Liver (tissue), 9 donors: ENCODE data around the gene COL21A1. TPM values are rescaled to one million over a fixed set of nuclear protein-coding genes. Genes with fewer than 3 reads are reported as not detected.

Experiments
- DNase-seq: peaks from one replicate; pipeline ENCODE4 v3.0.0-alpha.2; 2017; ENCODE audit warnings: low spot score
- H3K27ac ChIP-seq, 2 donors: one replicate each; pipeline ENCODE4 v1.7.0; 2013; ENCODE audit warnings: inconsistent platforms in 2 of 2, low read length in 2 of 2, control low read depth in 1 of 2, low read depth in 1 of 2, mild to moderate bottlenecking in 1 of 2
- H3K27me3 ChIP-seq, 4 donors: one replicate each; pipeline versions ENCODE4 v1.6.1 to v1.7.0; 2013; ENCODE audit warnings: low read length in 3 of 4, inconsistent platforms in 1 of 4, mild to moderate bottlenecking in 1 of 4, moderate library complexity in 1 of 4; ENCODE audit not compliant: control insufficient read depth in 4 of 4, insufficient read depth in 4 of 4
- H3K36me3 ChIP-seq, 4 donors: one replicate each; pipeline versions ENCODE4 v1.6.1 to v1.7.0; 2013; ENCODE audit warnings: low read length in 3 of 4, mild to moderate bottlenecking in 3 of 4, low read depth in 1 of 4, moderate library complexity in 1 of 4; ENCODE audit not compliant: control insufficient read depth in 4 of 4, insufficient read depth in 3 of 4
- H3K4me1 ChIP-seq, 4 donors: one replicate each; pipeline versions ENCODE4 v1.6.1 to v1.7.0; 2013; ENCODE audit warnings: low read length in 3 of 4, mild to moderate bottlenecking in 3 of 4, moderate library complexity in 1 of 4; ENCODE audit not compliant: control insufficient read depth in 4 of 4, insufficient read depth in 4 of 4
- H3K4me3 ChIP-seq, 3 donors: one replicate each; pipeline versions ENCODE4 v1.6.1 to v1.7.0; 2013; ENCODE audit warnings: low read length in 3 of 3, control low read depth in 1 of 3, low read depth in 1 of 3, mild to moderate bottlenecking in 1 of 3
- H3K9ac ChIP-seq, 2 donors: one replicate each; pipeline ENCODE4 v1.7.0; 2013; ENCODE audit warnings: low read length in 2 of 2, mild to moderate bottlenecking in 2 of 2, moderate library complexity in 2 of 2, control low read depth in 1 of 2, low read depth in 1 of 2
- H3K9me3 ChIP-seq, 4 donors: one replicate each; pipeline versions ENCODE4 v1.6.1 to v1.7.0; 2013; ENCODE audit warnings: low read length in 3 of 4; ENCODE audit not compliant: control insufficient read depth in 4 of 4
- EGR1 ChIP-seq, 2 donors: IDR thresholded peaks; 2 replicates each; pipeline ENCODE4 v1.6.1; 2016 to 2018; ENCODE audit warnings: antibody characterized with exemption in 2 of 2, low read depth in 2 of 2
- FOXA1 ChIP-seq: IDR thresholded peaks from 2 replicates; pipeline ENCODE4 v1.6.1; 2016; ENCODE audit warnings: antibody characterized with exemption
- FOXA2 ChIP-seq: IDR thresholded peaks from 2 replicates; pipeline ENCODE4 v1.6.1; 2016; ENCODE audit warnings: antibody characterized with exemption
- GABPA ChIP-seq, 2 donors: IDR thresholded peaks in 1 of 2; conservative IDR thresholded peaks in 1 of 2; 2 replicates each; pipeline ENCODE4 v1.6.1; 2016; ENCODE audit warnings: antibody characterized with exemption in 2 of 2, mild to moderate bottlenecking in 1 of 2, moderate library complexity in 1 of 2
- HNF4A ChIP-seq, 2 donors: conservative IDR thresholded peaks; 2 replicates each; pipeline ENCODE4 v1.6.1; 2016; ENCODE audit warnings: antibody characterized with exemption in 2 of 2, mild to moderate bottlenecking in 2 of 2
- HNF4G ChIP-seq: IDR thresholded peaks from 2 replicates; pipeline ENCODE4 v1.6.1; 2016; ENCODE audit warnings: antibody characterized with exemption
- JUND ChIP-seq, 2 donors: IDR thresholded peaks; 2 replicates each; pipeline ENCODE4 v1.6.1; 2016; ENCODE audit warnings: antibody characterized with exemption in 2 of 2
- RAD21 ChIP-seq, 2 donors: IDR thresholded peaks; 2 replicates each; pipeline ENCODE4 v1.6.1; 2016; ENCODE audit warnings: antibody characterized with exemption in 2 of 2, mild to moderate bottlenecking in 2 of 2
- RXRA ChIP-seq, 2 donors: IDR thresholded peaks; 2 replicates each; pipeline ENCODE4 v1.6.1; 2017 to 2018; ENCODE audit warnings: antibody characterized with exemption in 2 of 2, mild to moderate bottlenecking in 1 of 2
- SP1 ChIP-seq: IDR thresholded peaks from 2 replicates; pipeline ENCODE4 v1.6.1; 2018; ENCODE audit warnings: antibody characterized with exemption, mild to moderate bottlenecking
- TAF1 ChIP-seq: conservative IDR thresholded peaks from 2 replicates; pipeline ENCODE4 v1.6.1; 2016; ENCODE audit warnings: antibody characterized with exemption, mild to moderate bottlenecking
- YY1 ChIP-seq: IDR thresholded peaks from 2 replicates; pipeline ENCODE4 v1.6.1; 2016; ENCODE audit warnings: antibody characterized with exemption, mild to moderate bottlenecking
- WGBS: extraction: QIAGEN DNeasy Blood & Tissue Kit; methylation state at CpG from one replicate; pipeline ENCODE4 v1.1.7; 2013; 5-methylcytosine and 5-hydroxymethylcytosine counted together
- polyA plus RNA-seq, 2 donors: library from polyadenylated mRNA; stranded (reverse) in 1 of 2; unstranded in 1 of 2; fragments of 200-250 nt in 1 of 2; fragments of >200 nt in 1 of 2; fragmentation: Nextera tagmentation in 1 of 2; extraction: Ambion mirVana in 1 of 2; gene quantifications; one replicate each; pipeline versions ENCODE4 v1.2.1 to v1.2.3, GENCODE V29; 2013 to 2015
- total RNA-seq, 2 donors: library from RNA; depleted of rRNA; stranded (reverse); fragments of >200 nt; gene quantifications; one replicate each; pipeline ENCODE4 v1.2.3, GENCODE V29; 2014
- TF ChIP-seq, protein P1 (sequence below): IDR thresholded peaks from 2 replicates; pipeline ENCODE4 v1.6.1; 2016; ENCODE audit warnings: antibody characterized with exemption
- TF ChIP-seq, protein P2 (sequence below): IDR thresholded peaks from 2 replicates; pipeline ENCODE4 v1.6.1; 2016; ENCODE audit warnings: antibody characterized with exemption
- TF ChIP-seq, protein P3 (sequence below): fragments of 150-350 bp; IDR thresholded peaks from 2 replicates; pipeline ENCODE4 v1.5.1; 2017; ENCODE audit warnings: improper control_type of control experiment, low read depth, low read length; ENCODE audit not compliant: missing input control
- TF ChIP-seq, protein P4 (sequence below): IDR thresholded peaks from 2 replicates; pipeline ENCODE4 v1.6.1; 2016; ENCODE audit warnings: antibody characterized with exemption, mild to moderate bottlenecking
- TF ChIP-seq, protein P5 (sequence below): IDR thresholded peaks from 2 replicates; pipeline ENCODE4 v1.6.1; 2016; ENCODE audit warnings: antibody characterized with exemption
- donor health status: healthy.
- donor health status: healthy.
- donor health status: healthy.
- donor health status: healthy.
- donor health status: healthy.

COL21A1 gene
- total and polyA plus RNA-seq, 4 donors, result 0.48 to 1.3 (median 0.52) TPM

DNA sequence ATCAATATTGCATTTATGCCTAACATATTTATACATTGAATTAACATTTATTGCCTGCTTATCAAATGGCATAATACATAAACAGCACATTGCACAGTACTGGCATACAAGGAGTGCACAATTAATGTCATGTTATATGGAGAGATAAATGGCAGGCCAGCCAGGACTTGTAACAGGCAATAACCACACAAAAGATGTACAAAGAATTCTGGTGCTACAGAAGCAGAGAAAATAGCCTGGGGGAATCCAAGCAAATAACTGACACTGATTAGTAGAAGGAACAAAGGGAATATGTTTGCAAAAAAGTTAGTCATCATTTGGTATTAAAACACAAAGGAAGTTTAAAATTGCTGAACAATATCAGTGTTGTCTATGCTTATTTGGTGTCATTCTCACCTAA lies 27.3 kb downstream of the COL21A1 start (continued):
- TF ChIP-seq, protein P1, sequence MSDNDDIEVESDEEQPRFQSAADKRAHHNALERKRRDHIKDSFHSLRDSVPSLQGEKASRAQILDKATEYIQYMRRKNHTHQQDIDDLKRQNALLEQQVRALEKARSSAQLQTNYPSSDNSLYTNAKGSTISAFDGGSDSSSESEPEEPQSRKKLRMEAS, result no peak
- TF ChIP-seq, protein P2, sequence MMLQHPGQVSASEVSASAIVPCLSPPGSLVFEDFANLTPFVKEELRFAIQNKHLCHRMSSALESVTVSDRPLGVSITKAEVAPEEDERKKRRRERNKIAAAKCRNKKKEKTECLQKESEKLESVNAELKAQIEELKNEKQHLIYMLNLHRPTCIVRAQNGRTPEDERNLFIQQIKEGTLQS, result no peak
- TF ChIP-seq YY1 (no peak), GABPA (IDR thresholded peaks at IDR 0.05 in 1 of 2, conservative IDR thresholded peaks at IDR 0.05 in 1 of 2) (no peak), HNF4A (conservative IDR thresholded peaks at IDR 0.05) (no peak)
- TF ChIP-seq, protein P3, sequence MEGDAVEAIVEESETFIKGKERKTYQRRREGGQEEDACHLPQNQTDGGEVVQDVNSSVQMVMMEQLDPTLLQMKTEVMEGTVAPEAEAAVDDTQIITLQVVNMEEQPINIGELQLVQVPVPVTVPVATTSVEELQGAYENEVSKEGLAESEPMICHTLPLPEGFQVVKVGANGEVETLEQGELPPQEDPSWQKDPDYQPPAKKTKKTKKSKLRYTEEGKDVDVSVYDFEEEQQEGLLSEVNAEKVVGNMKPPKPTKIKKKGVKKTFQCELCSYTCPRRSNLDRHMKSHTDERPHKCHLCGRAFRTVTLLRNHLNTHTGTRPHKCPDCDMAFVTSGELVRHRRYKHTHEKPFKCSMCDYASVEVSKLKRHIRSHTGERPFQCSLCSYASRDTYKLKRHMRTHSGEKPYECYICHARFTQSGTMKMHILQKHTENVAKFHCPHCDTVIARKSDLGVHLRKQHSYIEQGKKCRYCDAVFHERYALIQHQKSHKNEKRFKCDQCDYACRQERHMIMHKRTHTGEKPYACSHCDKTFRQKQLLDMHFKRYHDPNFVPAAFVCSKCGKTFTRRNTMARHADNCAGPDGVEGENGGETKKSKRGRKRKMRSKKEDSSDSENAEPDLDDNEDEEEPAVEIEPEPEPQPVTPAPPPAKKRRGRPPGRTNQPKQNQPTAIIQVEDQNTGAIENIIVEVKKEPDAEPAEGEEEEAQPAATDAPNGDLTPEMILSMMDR, result no peak

DNA sequence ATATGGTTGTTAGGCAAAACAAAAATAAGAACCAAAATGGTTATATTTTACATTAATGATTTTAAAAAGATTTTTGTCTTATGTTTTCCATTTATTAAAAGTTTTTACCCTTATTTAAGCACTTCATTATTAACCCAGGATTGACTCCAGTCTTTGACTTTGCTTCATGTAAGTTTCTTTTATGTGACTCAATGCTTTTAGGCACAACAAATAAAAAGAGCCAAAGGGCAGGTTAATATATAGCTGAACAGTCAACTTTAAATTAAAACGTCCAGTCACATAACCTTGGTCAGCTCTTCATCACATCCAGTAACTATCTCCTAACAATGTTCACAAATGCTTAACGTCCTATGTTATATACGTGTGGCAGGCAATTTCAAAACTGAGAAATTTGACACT lies 32.7 kb downstream of the COL21A1 start:
- no peak for TF ChIP-seq SP1
- TF ChIP-seq HNF4G, result no peak
- no peak for TF ChIP-seq RAD21 (IDR thresholded peaks at IDR 0.05)
- TF ChIP-seq, protein P4, sequence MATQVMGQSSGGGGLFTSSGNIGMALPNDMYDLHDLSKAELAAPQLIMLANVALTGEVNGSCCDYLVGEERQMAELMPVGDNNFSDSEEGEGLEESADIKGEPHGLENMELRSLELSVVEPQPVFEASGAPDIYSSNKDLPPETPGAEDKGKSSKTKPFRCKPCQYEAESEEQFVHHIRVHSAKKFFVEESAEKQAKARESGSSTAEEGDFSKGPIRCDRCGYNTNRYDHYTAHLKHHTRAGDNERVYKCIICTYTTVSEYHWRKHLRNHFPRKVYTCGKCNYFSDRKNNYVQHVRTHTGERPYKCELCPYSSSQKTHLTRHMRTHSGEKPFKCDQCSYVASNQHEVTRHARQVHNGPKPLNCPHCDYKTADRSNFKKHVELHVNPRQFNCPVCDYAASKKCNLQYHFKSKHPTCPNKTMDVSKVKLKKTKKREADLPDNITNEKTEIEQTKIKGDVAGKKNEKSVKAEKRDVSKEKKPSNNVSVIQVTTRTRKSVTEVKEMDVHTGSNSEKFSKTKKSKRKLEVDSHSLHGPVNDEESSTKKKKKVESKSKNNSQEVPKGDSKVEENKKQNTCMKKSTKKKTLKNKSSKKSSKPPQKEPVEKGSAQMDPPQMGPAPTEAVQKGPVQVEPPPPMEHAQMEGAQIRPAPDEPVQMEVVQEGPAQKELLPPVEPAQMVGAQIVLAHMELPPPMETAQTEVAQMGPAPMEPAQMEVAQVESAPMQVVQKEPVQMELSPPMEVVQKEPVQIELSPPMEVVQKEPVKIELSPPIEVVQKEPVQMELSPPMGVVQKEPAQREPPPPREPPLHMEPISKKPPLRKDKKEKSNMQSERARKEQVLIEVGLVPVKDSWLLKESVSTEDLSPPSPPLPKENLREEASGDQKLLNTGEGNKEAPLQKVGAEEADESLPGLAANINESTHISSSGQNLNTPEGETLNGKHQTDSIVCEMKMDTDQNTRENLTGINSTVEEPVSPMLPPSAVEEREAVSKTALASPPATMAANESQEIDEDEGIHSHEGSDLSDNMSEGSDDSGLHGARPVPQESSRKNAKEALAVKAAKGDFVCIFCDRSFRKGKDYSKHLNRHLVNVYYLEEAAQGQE, result no peak
- no peak for TF ChIP-seq GABPA (IDR thresholded peaks at IDR 0.05 in 1 of 2, conservative IDR thresholded peaks at IDR 0.05 in 1 of 2)
- 38% methylated on average over 3 of the region's 3 CpGs for WGBS

DNA sequence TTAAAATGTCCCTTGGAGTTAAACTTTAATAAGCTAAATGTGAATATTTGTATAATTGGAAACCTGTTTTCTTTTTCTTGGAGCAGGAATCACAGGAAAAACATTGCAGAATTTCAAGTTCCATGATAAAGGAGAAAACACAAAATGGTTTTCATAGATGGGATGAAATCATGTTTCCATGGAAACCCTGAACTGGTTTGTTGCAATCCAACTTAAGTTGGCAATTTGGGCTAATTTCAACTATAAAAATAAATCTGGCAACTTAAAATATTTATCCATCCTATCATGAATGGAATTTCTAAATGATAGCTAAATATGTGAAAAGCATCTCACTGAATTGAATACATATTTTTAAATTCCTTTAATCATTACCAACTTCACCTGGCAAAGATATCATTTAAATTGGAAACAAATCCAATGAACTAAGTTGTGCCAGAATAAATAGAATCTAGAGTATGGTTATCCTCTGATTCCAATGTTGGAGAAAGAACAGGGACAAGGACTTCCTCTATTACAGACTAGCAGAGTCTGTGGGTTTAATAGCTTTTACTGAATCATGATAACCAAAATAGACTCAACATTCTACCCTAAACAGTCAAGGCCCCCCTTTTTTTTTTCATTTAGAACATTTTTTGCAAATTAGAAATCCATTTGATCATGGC lies 33.2 kb downstream of the COL21A1 start:
- Histone ChIP-seq H3K9ac (no peak overlapping the region), H3K27ac (no peak overlapping the region), H3K27me3 (peaks cover 0 to 4% (median 0%) of the 10 kb centered on the region in 4 donors), H3K4me1 (no peaks in the 10 kb centered on the region), H3K4me3 (no peak overlapping the region), H3K9me3 (no peaks in the 10 kb centered on the region), H3K36me3 (no peaks in the 10 kb centered on the region)
- no peak for DNase-seq
- TF ChIP-seq, protein P5, sequence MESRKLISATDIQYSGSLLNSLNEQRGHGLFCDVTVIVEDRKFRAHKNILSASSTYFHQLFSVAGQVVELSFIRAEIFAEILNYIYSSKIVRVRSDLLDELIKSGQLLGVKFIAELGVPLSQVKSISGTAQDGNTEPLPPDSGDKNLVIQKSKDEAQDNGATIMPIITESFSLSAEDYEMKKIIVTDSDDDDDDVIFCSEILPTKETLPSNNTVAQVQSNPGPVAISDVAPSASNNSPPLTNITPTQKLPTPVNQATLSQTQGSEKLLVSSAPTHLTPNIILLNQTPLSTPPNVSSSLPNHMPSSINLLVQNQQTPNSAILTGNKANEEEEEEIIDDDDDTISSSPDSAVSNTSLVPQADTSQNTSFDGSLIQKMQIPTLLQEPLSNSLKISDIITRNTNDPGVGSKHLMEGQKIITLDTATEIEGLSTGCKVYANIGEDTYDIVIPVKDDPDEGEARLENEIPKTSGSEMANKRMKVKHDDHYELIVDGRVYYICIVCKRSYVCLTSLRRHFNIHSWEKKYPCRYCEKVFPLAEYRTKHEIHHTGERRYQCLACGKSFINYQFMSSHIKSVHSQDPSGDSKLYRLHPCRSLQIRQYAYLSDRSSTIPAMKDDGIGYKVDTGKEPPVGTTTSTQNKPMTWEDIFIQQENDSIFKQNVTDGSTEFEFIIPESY, result no peak
- no peak for TF ChIP-seq FOXA2
- no peak for TF ChIP-seq SP1
- no peak for TF ChIP-seq FOXA1
- TF ChIP-seq, protein P3, result no peak
- TF ChIP-seq JUND (IDR thresholded peaks at IDR 0.05), result no peak
- TF ChIP-seq HNF4G, result no peak
- TF ChIP-seq TAF1, result no peak
- TF ChIP-seq, protein P1, result no peak
- TF ChIP-seq RXRA (IDR thresholded peaks at IDR 0.05), result no peak
- no peak for TF ChIP-seq EGR1 (IDR thresholded peaks at IDR 0.05; ENCODE audit: low read depth in 2 of 2)
- TF ChIP-seq, protein P2, result no peak
- TF ChIP-seq RAD21 (IDR thresholded peaks at IDR 0.05), result no peak

More for the DNA sequence above, 32.7 kb downstream of the COL21A1 start:
- Histone ChIP-seq H3K27ac (no peak overlapping the region), H3K36me3 (no peaks in the 10 kb centered on the region), H3K4me1 (no peaks in the 10 kb centered on the region), H3K27me3 (peaks cover 0 to 4% (median 0%) of the 10 kb centered on the region in 4 donors), H3K9me3 (no peaks in the 10 kb centered on the region), H3K4me3 (no peak overlapping the region), H3K9ac (no peak overlapping the region)
- DNase-seq, result no peak
